Measurements from ENCODE around the gene RNU6-9.

DNA sequence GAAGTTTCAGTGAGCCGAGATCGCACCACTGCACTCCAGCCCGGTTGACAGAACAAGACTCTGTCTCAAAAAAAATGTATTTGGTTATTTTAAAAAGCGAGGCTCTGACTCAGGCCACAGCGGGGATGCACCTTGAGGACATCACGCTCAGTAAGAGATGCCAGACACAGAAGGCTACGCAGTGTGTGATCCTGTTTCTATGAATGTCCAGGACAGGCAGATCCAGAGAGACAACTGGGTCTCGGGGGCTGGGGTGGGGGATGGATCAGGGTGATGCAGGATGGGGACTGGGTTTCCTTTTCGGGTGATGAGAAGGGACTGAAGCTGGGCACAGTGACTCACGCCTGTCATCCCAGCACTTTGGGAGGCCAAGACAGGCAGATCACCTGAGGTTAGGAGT is 5.7 kb upstream of the RNU6-9 start:
- TF ChIP-seq EZH2 (IDR thresholded peaks at IDR 0.05; ENCODE audit: borderline replicate concordance, low read depth, low read length, severe bottlenecking), result no peak
- TF ChIP-seq, protein P1, sequence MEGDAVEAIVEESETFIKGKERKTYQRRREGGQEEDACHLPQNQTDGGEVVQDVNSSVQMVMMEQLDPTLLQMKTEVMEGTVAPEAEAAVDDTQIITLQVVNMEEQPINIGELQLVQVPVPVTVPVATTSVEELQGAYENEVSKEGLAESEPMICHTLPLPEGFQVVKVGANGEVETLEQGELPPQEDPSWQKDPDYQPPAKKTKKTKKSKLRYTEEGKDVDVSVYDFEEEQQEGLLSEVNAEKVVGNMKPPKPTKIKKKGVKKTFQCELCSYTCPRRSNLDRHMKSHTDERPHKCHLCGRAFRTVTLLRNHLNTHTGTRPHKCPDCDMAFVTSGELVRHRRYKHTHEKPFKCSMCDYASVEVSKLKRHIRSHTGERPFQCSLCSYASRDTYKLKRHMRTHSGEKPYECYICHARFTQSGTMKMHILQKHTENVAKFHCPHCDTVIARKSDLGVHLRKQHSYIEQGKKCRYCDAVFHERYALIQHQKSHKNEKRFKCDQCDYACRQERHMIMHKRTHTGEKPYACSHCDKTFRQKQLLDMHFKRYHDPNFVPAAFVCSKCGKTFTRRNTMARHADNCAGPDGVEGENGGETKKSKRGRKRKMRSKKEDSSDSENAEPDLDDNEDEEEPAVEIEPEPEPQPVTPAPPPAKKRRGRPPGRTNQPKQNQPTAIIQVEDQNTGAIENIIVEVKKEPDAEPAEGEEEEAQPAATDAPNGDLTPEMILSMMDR (IDR thresholded peaks at IDR 0.05; ENCODE audit: borderline replicate concordance, extremely low read depth, low read length, poor library complexity, severe bottlenecking), result no peak

All from DND-41 (cell line).